ENCODE measurements around the gene TOM1L1.

GRCh38 chr17:54863176-54863575 is 37.5 kb upstream of the TOM1L1 start:
- TF ChIP-seq CTCF (IDR thresholded peaks at IDR 0.05; ENCODE audit: low read length) (no peak), EZH2 (IDR thresholded peaks at IDR 0.05; ENCODE audit: borderline replicate concordance, low read length) (no peak)
